ENCODE data around the gene ZNF385B. TPM values are rescaled to one million over a fixed set of nuclear protein-coding genes. Genes with fewer than 3 reads are reported as not detected.

Gene ZNF385B
- total and polyA plus RNA-seq, 9 of the 15 experiments (the other 6 are each of a cell fraction or from before 2014, with no cell fraction given) = 0.50 TPM; not detected in 8

GRCh38 chr2:179854891-179855290, 6.5 kb downstream of the ZNF385B start:
- CTCF ChIA-PET (ENCODE audit: low intra/inter-chr PET ratio) = no interaction called here
- no peak overlapping the region for H3K4me3 ChIP-seq

More at GRCh38 chr2:179854891-179855290, 6.5 kb downstream of the ZNF385B start:
- POLR2A ChIA-PET = no interaction called here
- in situ Hi-C loops (cut with MboI) = no loop called here
- Histone ChIP-seq H4K20me1 (replicated peaks; ENCODE audit: control insufficient read depth, insufficient read depth, low read length) (no peaks in the 10 kb centered on the region), H3K9me3 (replicated peaks; ENCODE audit: control insufficient read depth, insufficient read depth, low read depth, low read length) (no peaks in the 10 kb centered on the region; the same call in 1 of the 2 replicates), H2AFZ (ENCODE audit: low read depth, low read length) (no peak overlapping the region), H3K36me3 (ENCODE audit: control insufficient read depth, insufficient read depth, low read length) (no peaks in the 10 kb centered on the region), H3K27ac (ENCODE audit: extremely low read depth, low read depth, low read length) (no peak overlapping the region), H3K9me1 (ENCODE audit: control insufficient read depth, insufficient read depth, low read length) (no peaks in the 10 kb centered on the region), H3K4me1 (replicated peaks in 1 of 2; ENCODE audit: control insufficient read depth in 2 of 2, insufficient read depth in 2 of 2, low read length in 2 of 2) (no peaks in the 10 kb centered on the region), H3K9ac (ENCODE audit: insufficient read depth in 1 of 2, low read depth in 2 of 2, low read length in 2 of 2) (no peak overlapping the region), H3K79me2 (ENCODE audit: control insufficient read depth, insufficient read depth, low read length) (no peaks in the 10 kb centered on the region), H3K27me3 (ENCODE audit: control insufficient read depth in 2 of 2, insufficient read depth in 2 of 2, low read length in 2 of 2) (no peaks in the 10 kb centered on the region; a peak in 1 of 5 replicates), H3K4me2 (ENCODE audit: insufficient read depth, low read length) (no peak overlapping the region)
- no peak for ATAC-seq
- FAIRE-seq = no peak
- DNase-seq (ENCODE audit: extremely low read depth in 1 of 4, low spot score in 3 of 4) = no peak
- WGBS (ENCODE audit: insufficient coverage, low coverage, missing lambda C conversion rate) = 0% methylated on average over 3 of the region's 3 CpGs
- intact Hi-C loops (cut with micrococcal nuclease) = no loop called here
- no TSS peak for BruUV-seq (replicated peaks)
- no peak for TF ChIP-seq HNRNPLL (IDR thresholded peaks at IDR 0.05; ENCODE audit: low read depth, low read length, poor library complexity, severe bottlenecking)
- no peak for TF ChIP-seq SETDB1 (IDR thresholded peaks at IDR 0.05; ENCODE audit: low read length)
- no peak for TF ChIP-seq CAMTA2 (CRISPR knock-in tag; conservative IDR thresholded peaks at IDR 0.05)
- TF ChIP-seq ZNF717 (CRISPR knock-in tag; IDR thresholded peaks at IDR 0.05) = no peak
- TF ChIP-seq RFX1 (IDR thresholded peaks at IDR 0.05) = no peak
- no peak for TF ChIP-seq ZNF57 (CRISPR knock-in tag; IDR thresholded peaks at IDR 0.05)
- no peak for TF ChIP-seq STAG1 (CRISPR knock-in tag; IDR thresholded peaks at IDR 0.05; ENCODE audit: borderline replicate concordance)
- no peak for TF ChIP-seq ZNF143 (CRISPR knock-in tag; IDR thresholded peaks at IDR 0.05)
- no peak for TF ChIP-seq ZNF398 (CRISPR knock-in tag; IDR thresholded peaks at IDR 0.05)
- TF ChIP-seq ZSCAN32 (CRISPR knock-in tag; IDR thresholded peaks at IDR 0.05) = no peak
- TF ChIP-seq TAF1 (IDR thresholded peaks at IDR 0.05; ENCODE audit: control insufficient read depth, extremely low read depth, insufficient read depth, low read length, severe bottlenecking) = no peak
- no peak for TF ChIP-seq ZNF707 (CRISPR knock-in tag; conservative IDR thresholded peaks at IDR 0.05)
